H1 (cell line): ENCODE measurements around the gene TCAIM. TPM values are rescaled to one million over a fixed set of nuclear protein-coding genes. Genes with fewer than 3 reads are reported as not detected.

Experiments used
- CBX5 ChIP-seq: fragments of 300-800, 300-1000 bp; sonication (generic); IDR thresholded peaks from 2 replicates; pipeline ENCODE4 v1.7.1; 2016; ENCODE audit warnings: antibody characterized with exemption, low read length, low read depth
- CBX8 ChIP-seq: fragments of 300-800, 300-1000 bp; sonication (generic); IDR thresholded peaks from 2 replicates; pipeline ENCODE4 v1.7.1; 2016; ENCODE audit warnings: low read depth, low read length, borderline replicate concordance
- EP300 ChIP-seq, 2 experiments: IDR thresholded peaks; 1 replicate in 1 of 2; 2 replicates in 1 of 2; pipeline ENCODE4 v1.6.1; 2011 to 2012; ENCODE audit warnings: low read depth in 2 of 2, low read length in 2 of 2, mild to moderate bottlenecking in 2 of 2, borderline replicate concordance in 1 of 2, inconsistent platforms in 1 of 2, moderate library complexity in 1 of 2
- HDAC6 ChIP-seq: IDR thresholded peaks from one replicate; pipeline ENCODE4 v1.7.1; 2012; ENCODE audit warnings: low read depth, mild to moderate bottlenecking, inconsistent platforms, low read length, moderate library complexity
- NRF1 ChIP-seq: IDR thresholded peaks from 2 replicates; pipeline ENCODE4 v1.6.1; 2011; ENCODE audit warnings: mild to moderate bottlenecking, low read depth, low read length, improper control_type of control experiment
- polyA plus RNA-seq, 7 experiments: library from polyadenylated mRNA; depleted of rRNA in 3 of 7; stranded (reverse) in 5 of 7; unstranded in 2 of 7; fragments of >200 nt in 5 of 7; fragments of 200-250 nt in 2 of 7; gene quantifications; 1 replicate in 5 of 7; 2 replicates in 1 of 7; 4 replicates in 1 of 7; pipeline versions ENCODE4 v1.2.1 to v1.2.3, GENCODE V29; 2011 to 2013; ENCODE audit warnings: missing spikeins in 2 of 7, mixed read lengths in 2 of 7
- total RNA-seq: library from RNA; stranded (reverse); fragmentation: NEBNext Ultra II Directional; extraction: Animal tissue kit (Norgen Biotek cat#: 25700); gene quantifications from 2 replicates; pipeline ENCODE4 v1.2.1, GENCODE V29; 2021
- TF ChIP-seq, protein P1 (sequence below), 3 experiments: IDR thresholded peaks; 1 replicate in 2 of 3; 2 replicates in 1 of 3; pipeline versions ENCODE4 v1.5.1 to v1.6.1; 2011; ENCODE audit warnings: low read length in 3 of 3, mild to moderate bottlenecking in 3 of 3, inconsistent platforms in 2 of 3, low read depth in 1 of 3, moderate library complexity in 1 of 3; ENCODE audit not compliant: insufficient read depth in 1 of 3; ENCODE audit errors: control extremely low read depth in 1 of 3
- TF ChIP-seq, protein P2 (sequence below): IDR thresholded peaks from 2 replicates; pipeline ENCODE4 v1.6.1; 2012; ENCODE audit warnings: inconsistent platforms

The TCAIM gene
- total and polyA plus RNA-seq, 2 of the 8 experiments (the other 6 are each of a cell fraction or from before 2014, with no cell fraction given): 6.9 to 22.1 TPM

DNA sequence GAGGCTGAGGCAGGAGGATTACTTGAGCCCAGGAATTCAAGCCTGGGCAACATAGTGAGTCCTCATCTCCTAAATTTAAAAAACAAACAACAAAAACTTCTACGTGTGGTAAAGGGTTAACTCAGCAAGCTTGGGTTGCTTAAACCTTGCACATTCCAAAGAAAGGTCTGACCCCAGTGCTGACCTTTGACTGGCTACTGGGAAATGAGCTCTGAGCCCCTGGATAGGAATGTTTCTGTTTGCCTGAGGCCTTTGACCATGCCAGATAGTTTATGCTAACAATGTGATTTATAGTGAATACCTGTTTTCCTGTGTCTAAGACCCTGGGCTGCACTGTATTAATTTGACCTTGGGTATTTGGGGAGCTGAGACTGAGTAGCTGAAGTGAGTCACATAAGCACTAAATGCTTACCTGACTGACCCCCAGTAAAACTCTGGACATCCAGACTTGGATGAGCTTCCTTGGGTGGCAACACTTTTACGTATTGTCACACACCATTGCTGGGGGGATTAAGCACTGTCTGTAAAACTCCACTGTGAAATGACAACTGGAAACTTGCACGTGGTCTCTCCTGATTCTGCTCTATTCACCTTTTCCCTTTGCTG, 20.7 kb downstream of the TCAIM start (continued):
- TF ChIP-seq, protein P1, sequence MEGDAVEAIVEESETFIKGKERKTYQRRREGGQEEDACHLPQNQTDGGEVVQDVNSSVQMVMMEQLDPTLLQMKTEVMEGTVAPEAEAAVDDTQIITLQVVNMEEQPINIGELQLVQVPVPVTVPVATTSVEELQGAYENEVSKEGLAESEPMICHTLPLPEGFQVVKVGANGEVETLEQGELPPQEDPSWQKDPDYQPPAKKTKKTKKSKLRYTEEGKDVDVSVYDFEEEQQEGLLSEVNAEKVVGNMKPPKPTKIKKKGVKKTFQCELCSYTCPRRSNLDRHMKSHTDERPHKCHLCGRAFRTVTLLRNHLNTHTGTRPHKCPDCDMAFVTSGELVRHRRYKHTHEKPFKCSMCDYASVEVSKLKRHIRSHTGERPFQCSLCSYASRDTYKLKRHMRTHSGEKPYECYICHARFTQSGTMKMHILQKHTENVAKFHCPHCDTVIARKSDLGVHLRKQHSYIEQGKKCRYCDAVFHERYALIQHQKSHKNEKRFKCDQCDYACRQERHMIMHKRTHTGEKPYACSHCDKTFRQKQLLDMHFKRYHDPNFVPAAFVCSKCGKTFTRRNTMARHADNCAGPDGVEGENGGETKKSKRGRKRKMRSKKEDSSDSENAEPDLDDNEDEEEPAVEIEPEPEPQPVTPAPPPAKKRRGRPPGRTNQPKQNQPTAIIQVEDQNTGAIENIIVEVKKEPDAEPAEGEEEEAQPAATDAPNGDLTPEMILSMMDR (IDR thresholded peaks at IDR 0.05; ENCODE audit: control extremely low read depth in 1 of 3, insufficient read depth in 1 of 3, low read depth in 1 of 3, low read length in 3 of 3): no peak
- TF ChIP-seq, protein P2, sequence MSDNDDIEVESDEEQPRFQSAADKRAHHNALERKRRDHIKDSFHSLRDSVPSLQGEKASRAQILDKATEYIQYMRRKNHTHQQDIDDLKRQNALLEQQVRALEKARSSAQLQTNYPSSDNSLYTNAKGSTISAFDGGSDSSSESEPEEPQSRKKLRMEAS: no peak
- TF ChIP-seq NRF1 (no peak), CBX5 (no peak), HDAC6 (no peak), CBX8 (no peak), EP300 (IDR thresholded peaks at IDR 0.05; ENCODE audit: borderline replicate concordance in 1 of 2, low read depth in 2 of 2, low read length in 2 of 2) (no peak)
